KMS-11 (cell line): ENCODE measurements around the gene KLHDC7B.

Experiments
- H2AFZ ChIP-seq: fragments of 200-600 bp; sonication (generic); 2 replicates; pipeline ENCODE4 v1.6.1; 2016; ENCODE audit warnings: antibody characterized with exemption, mixed run types, low read depth
- H3K27ac ChIP-seq: fragments of 200-600 bp; sonication (generic); 2 replicates; pipeline ENCODE4 v1.6.1; 2016; ENCODE audit warnings: mild to moderate bottlenecking, mixed run types
- H3K27me3 ChIP-seq: fragments of 200-600 bp; sonication (generic); 2 replicates; pipeline ENCODE4 v1.6.1; 2017; ENCODE audit warnings: mild to moderate bottlenecking, low read depth, mixed run types, moderate library complexity; ENCODE audit not compliant: insufficient read depth
- H3K36me3 ChIP-seq: fragments of 200-600 bp; sonication (generic); 2 replicates; pipeline ENCODE4 v1.6.1; 2017; ENCODE audit warnings: mild to moderate bottlenecking, mixed run types; ENCODE audit not compliant: insufficient read depth
- H3K4me1 ChIP-seq: fragments of 200-600 bp; sonication (generic); 2 replicates; pipeline ENCODE4 v1.6.1; 2016; ENCODE audit warnings: mild to moderate bottlenecking, low read depth, mixed run types; ENCODE audit not compliant: poor library complexity, severe bottlenecking
- H3K4me2 ChIP-seq: fragments of 200-600 bp; sonication (generic); 2 replicates; pipeline ENCODE4 v1.7.0; 2016; ENCODE audit warnings: mild to moderate bottlenecking, mixed run types
- H3K4me3 ChIP-seq: fragments of 200-600 bp; sonication (generic); IDR thresholded peaks from 2 replicates; pipeline ENCODE4 v1.6.1; 2017; ENCODE audit warnings: low read depth, low read length, mixed read lengths; ENCODE audit not compliant: insufficient read depth
- H3K79me2 ChIP-seq: fragments of 200-600 bp; sonication (generic); 2 replicates; pipeline ENCODE4 v1.6.1; 2016; ENCODE audit warnings: low read depth, mixed run types; ENCODE audit not compliant: insufficient read depth
- H3K9ac ChIP-seq: fragments of 200-600 bp; sonication (generic); 2 replicates; pipeline ENCODE4 v1.6.1; 2016; ENCODE audit warnings: mild to moderate bottlenecking, mixed run types
- H4K20me1 ChIP-seq: fragments of 200-600 bp; sonication (generic); 2 replicates; pipeline ENCODE4 v1.6.1; 2016; ENCODE audit warnings: mild to moderate bottlenecking, mixed run types; ENCODE audit not compliant: insufficient read depth
- CTCF ChIP-seq: fragments of 200-600 bp; sonication (generic); conservative IDR thresholded peaks from 2 replicates; pipeline ENCODE4 v1.6.1; 2017; ENCODE audit warnings: low read depth, mild to moderate bottlenecking, antibody characterized with exemption, low read length, moderate library complexity, mixed read lengths

KLHDC7B gene

GRCh38 chr22:50599816-50600455 is 54.2 kb downstream of the KLHDC7B start:
- Histone ChIP-seq H3K4me3 (no peak overlapping the region), H3K27ac (no peak overlapping the region), H2AFZ (no peak overlapping the region), H3K36me3 (no peaks in the 10 kb centered on the region), H3K79me2 (no peaks in the 10 kb centered on the region), H3K4me1 (no peaks in the 10 kb centered on the region), H3K9ac (no peak overlapping the region), H4K20me1 (no peaks in the 10 kb centered on the region), H3K4me2 (no peak overlapping the region), H3K27me3 (peaks cover 22% of the 10 kb centered on the region)
- no peak for TF ChIP-seq CTCF

GRCh38 chr22:50600538-50600937 is 54.8 kb downstream of the KLHDC7B start, which contains the start of gene MAPK8IP2:
Gene MAPK8IP2 (plus strand): TSS chr22:50600793. CDS start chr22:50600819, 26 bp downstream.
- no peak for TF ChIP-seq CTCF
- no peaks in the 10 kb centered on the region for H3K4me1 ChIP-seq
- H3K4me2 ChIP-seq = no peak within 1 kb of the TSS
- no peak within 1 kb of the TSS for H2AFZ ChIP-seq
- no peak within 1 kb of the TSS for H3K9ac ChIP-seq
- H3K27me3 ChIP-seq = peaks cover 22% of the 10 kb centered on the region
- H3K27ac ChIP-seq = no peak within 1 kb of the TSS
- H3K4me3 ChIP-seq = no peak within 1 kb of the TSS
- no peaks in the 10 kb centered on the region for H3K36me3 ChIP-seq
- H4K20me1 ChIP-seq = no peaks in the 10 kb centered on the region
- no peaks in the 10 kb centered on the region for H3K79me2 ChIP-seq
